HUES64 (cell line): Measurements from ENCODE around the gene COL8A1.
"Not testable (repeated sequence)": the region's sequence is repeated elsewhere in the genome, so short reads cannot be mapped to it uniquely, and the experiment has no call there.

Experiments used
- H3K27ac ChIP-seq: 2 replicates; pipeline ENCODE4 v1.7.0; 2013; ENCODE audit warnings: low read depth, low read length, inconsistent platforms
- H3K27me3 ChIP-seq: 2 replicates; pipeline ENCODE4 v1.6.1; 2013; ENCODE audit warnings: mild to moderate bottlenecking, low read length; ENCODE audit not compliant: insufficient read depth
- H3K36me3 ChIP-seq: 2 replicates; pipeline ENCODE4 v1.6.1; 2013; ENCODE audit warnings: mild to moderate bottlenecking, low read length; ENCODE audit not compliant: insufficient read depth
- H3K4me1 ChIP-seq: 2 replicates; pipeline ENCODE4 v1.6.1; 2013; ENCODE audit warnings: mild to moderate bottlenecking, low read length, moderate library complexity; ENCODE audit not compliant: insufficient read depth
- H3K4me3 ChIP-seq: 2 replicates; pipeline ENCODE4 v1.5.1; 2013; ENCODE audit warnings: mild to moderate bottlenecking, low read length, moderate library complexity
- H3K9ac ChIP-seq: 2 replicates; pipeline ENCODE4 v1.6.1; 2013; ENCODE audit warnings: mild to moderate bottlenecking, low read depth, low read length
- H3K9me3 ChIP-seq: 2 replicates; pipeline ENCODE4 v1.6.1; 2013; ENCODE audit warnings: low read depth, low read length; ENCODE audit not compliant: insufficient read depth
- WGBS: fragments of 150-250, 120-280 bp; methylation state at CpG from one replicate; pipeline ENCODE4 v1.1.7; 2013; ENCODE audit warnings: missing lambda C conversion rate; 5-methylcytosine and 5-hydroxymethylcytosine counted together

COL8A1 gene

DNA sequence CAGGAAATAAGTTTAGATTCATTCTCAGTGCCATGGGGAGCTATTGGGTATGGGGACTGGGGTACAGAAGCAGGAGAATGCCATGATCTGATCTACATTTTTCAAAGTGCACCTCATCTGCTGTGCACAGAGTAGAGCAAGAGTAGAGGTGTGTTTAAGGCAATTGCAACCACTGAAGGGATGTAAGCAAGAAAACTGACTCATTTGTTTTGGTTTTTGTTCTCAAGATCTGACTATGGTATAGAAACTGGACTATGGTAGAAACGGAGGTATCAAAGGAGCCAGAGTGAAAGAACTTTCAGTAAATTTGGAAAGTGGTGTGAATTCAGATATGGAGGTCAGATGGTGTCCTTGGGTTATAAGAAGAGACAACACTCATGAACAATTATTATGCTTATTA is 93.1 kb downstream of the COL8A1 start:
- Histone ChIP-seq H3K27ac (no peak overlapping the region), H3K9ac (no peak overlapping the region), H3K27me3 (no peaks in the 10 kb centered on the region), H3K4me3 (no peak overlapping the region), H3K36me3 (no peaks in the 10 kb centered on the region), H3K9me3 (no peaks in the 10 kb centered on the region), H3K4me1 (no peaks in the 10 kb centered on the region)
- 85% methylated on average over 1 of the region's 1 CpG for WGBS

DNA sequence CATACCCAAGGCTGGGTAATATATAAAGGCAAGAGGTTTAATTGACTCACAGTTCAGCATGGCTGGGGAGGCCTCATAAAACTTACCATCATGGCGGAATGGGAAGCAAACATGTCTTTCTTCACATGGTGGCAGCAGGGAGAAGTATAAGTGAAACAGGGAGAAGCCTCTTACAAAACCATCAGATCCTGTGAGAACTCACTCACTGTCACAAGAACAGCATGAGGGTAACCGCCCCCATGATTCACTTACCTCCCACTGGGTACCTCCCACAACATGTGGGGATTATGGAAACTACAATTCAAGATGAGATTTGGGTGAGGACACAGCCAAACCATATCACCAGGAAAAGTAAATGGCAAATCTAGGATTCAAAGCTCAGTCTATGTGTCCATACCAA is 102.0 kb downstream of the COL8A1 start:
- WGBS: 96% methylated on average over 2 of the region's 2 CpGs
- not testable (repeated sequence) for H3K9me3 ChIP-seq, H3K27ac ChIP-seq, H3K27me3 ChIP-seq, H3K4me3 ChIP-seq, H3K36me3 ChIP-seq, H3K9ac ChIP-seq, H3K4me1 ChIP-seq

DNA sequence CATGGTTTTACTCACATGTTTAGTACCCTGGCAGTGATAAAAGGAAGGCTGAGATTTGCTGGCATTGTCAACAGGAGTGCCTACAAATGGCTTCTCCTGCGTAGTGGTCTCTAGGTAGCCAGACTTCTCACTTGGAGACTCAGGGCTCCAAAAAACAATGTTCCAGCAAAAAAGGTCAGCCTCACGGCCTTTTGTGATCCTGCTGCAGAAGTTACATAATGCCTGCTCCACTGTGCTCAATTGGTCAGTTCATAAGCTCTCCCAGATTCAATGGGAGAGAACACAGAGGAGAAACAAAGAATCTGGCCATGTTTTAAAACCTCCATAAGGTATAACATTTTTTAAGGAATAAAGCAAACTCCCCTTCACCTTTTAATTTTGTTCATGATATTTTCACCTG is 103.2 kb downstream of the COL8A1 start:
- H3K9me3 ChIP-seq: peaks cover 8% of the 10 kb centered on the region
- H3K4me3 ChIP-seq: no peak overlapping the region
- H3K4me1 ChIP-seq: no peaks in the 10 kb centered on the region
- WGBS: 93% methylated on average over 2 of the region's 2 CpGs
- H3K36me3 ChIP-seq: peaks cover 4% of the 10 kb centered on the region; the same call in 1 of the 2 replicates
- H3K27ac ChIP-seq: no peak overlapping the region
- no peak overlapping the region for H3K9ac ChIP-seq
- H3K27me3 ChIP-seq: no peaks in the 10 kb centered on the region

DNA sequence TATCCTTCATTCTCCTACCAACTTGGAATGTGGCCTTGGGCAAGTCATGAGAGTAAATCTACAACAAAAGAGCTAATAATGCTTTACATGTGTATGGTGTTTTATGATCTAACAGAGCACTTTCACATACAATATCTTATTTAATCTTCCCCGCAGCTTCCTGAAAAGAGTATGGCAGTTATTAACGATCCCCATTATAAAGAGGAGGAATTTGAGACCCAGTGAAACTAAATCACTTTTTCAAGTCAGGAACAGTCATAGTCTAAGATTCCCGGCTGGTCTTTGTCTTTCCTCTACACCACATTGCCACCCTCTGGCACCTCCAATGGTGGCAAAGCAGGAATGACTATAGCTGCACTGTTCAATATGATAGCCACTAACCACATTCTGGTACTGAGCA is 109.5 kb downstream of the COL8A1 start:
- no peak overlapping the region for H3K27ac ChIP-seq
- peak overlapping the region; percentile 16; the same call in 1 of the 2 replicates for H3K9ac ChIP-seq
- peaks cover 6% of the 10 kb centered on the region; the same call in 1 of the 2 replicates for H3K4me1 ChIP-seq
- no peak overlapping the region for H3K4me3 ChIP-seq
- H3K27me3 ChIP-seq: no peaks in the 10 kb centered on the region
- H3K36me3 ChIP-seq: no peaks in the 10 kb centered on the region
- 84% methylated on average over 3 of the region's 3 CpGs for WGBS
- no peaks in the 10 kb centered on the region for H3K9me3 ChIP-seq

DNA sequence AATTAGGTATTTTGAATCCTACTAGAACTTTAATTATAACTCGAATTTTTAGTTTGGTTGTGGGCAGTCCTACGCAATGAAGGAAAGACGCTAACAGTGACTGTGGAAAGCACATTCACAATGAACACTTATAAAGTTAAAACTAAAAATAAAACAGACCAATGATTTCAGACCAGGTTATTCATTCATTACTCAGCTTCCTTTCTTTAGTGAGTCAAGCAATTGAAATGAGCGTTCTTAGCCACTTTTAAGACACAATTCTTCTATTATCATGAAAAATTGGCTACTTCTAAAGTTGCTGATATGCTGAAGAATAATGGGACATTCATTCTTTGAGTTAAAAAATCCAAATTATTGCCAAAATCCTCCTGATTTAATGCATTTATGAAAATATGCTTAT is 113.3 kb downstream of the COL8A1 start:
- H3K4me3 ChIP-seq: no peak overlapping the region
- no peak overlapping the region for H3K9ac ChIP-seq
- H3K27ac ChIP-seq: no peak overlapping the region
- WGBS: 95% methylated on average over 4 of the region's 4 CpGs
- no peaks in the 10 kb centered on the region for H3K36me3 ChIP-seq
- peaks cover 6% of the 10 kb centered on the region; the same call in 1 of the 2 replicates for H3K4me1 ChIP-seq
- H3K27me3 ChIP-seq: no peaks in the 10 kb centered on the region
- H3K9me3 ChIP-seq: no peaks in the 10 kb centered on the region

DNA sequence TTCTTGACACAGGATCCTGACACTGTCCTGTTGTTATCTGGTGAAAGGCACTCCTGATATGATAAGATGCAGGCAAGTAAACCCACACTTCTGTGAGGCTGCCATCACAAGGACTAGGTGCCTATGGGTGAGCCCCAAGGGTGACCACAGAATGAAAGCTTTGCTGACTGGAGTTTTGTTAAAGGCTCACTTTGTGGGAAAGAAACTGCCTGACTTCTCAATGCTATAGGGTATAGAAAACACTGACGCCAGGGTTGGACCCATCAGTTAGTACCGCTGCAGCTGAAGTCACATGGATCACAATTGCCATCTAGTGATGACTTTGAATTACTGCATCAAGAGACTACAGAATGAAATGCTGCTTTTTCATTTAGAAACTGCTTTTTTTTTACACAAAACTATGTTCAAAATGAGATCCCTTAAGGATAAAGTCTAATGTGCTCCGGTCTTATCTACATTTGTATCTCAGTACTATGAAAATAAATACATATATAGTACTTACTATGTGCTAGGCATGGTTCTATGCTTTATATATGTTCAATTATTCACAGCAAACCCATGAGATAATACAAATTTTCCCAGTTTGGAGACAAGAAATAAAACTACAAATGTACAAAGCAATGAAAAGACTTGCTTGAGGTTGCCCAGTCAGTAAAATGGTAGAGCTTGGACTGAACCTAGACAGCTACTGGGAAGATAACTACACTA is 115.0 kb downstream of the COL8A1 start:
- H3K9ac ChIP-seq: no peak overlapping the region
- H3K27ac ChIP-seq: no peak overlapping the region
- no peaks in the 10 kb centered on the region for H3K36me3 ChIP-seq
- H3K27me3 ChIP-seq: no peaks in the 10 kb centered on the region
- 0 out of 2 replicates have a peak, but pooled peaks cover 3% of the 10 kb centered on the region for H3K4me1 ChIP-seq
- H3K9me3 ChIP-seq: no peaks in the 10 kb centered on the region
- WGBS: 3% methylated on average over 2 of the region's 3 CpGs
- H3K4me3 ChIP-seq: no peak overlapping the region

DNA sequence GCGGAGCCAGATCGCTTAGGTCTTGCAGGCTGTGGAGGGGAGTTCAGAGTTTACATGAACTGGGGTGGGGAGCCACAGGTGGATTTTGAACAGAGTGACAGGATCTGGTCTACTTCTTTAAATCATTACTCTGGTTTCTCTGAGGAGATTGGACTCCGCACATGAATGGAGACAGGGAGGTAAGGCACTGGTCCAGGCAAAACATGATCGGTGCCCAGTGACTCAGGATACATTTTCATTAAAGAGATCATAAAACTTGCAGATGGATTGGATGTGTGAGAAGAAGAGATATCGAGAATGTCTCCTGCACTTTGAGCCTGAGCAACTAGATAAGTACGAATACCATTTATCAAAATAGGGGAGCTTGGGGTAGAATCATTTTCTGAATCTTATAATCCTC is 117.4 kb downstream of the COL8A1 start:
- no peaks in the 10 kb centered on the region for H3K9me3 ChIP-seq
- no peak overlapping the region for H3K4me3 ChIP-seq
- H3K36me3 ChIP-seq: no peaks in the 10 kb centered on the region
- H3K27ac ChIP-seq: no peak overlapping the region
- H3K27me3 ChIP-seq: no peaks in the 10 kb centered on the region
- WGBS: 93% methylated on average over 6 of the region's 6 CpGs
- no peak overlapping the region for H3K9ac ChIP-seq
- H3K4me1 ChIP-seq: 0 out of 2 replicates have a peak, but pooled peaks cover 3% of the 10 kb centered on the region

DNA sequence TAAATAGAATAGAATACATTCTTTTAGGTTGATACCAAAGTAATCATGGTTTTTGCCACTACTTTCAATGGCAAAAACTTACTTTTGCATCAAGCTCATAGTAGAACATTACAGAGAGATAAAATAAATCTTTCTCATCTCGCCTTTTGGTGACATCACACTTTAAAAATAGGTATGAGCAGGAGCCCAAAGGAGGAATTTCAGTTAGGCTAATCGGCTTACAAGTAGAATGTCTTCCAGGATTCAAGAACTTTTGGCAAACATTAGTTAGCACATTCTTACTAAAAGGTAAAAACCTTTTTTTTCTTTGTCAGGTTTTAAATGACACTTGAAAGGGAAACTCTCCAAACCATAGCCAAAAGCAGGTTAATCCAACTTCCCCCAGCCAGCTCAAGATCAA is 119.6 kb downstream of the COL8A1 start:
- Histone ChIP-seq H3K9me3 (no peaks in the 10 kb centered on the region), H3K9ac (no peak overlapping the region), H3K27me3 (no peaks in the 10 kb centered on the region), H3K4me3 (no peak overlapping the region), H3K27ac (no peak overlapping the region), H3K4me1 (no peaks in the 10 kb centered on the region), H3K36me3 (no peaks in the 10 kb centered on the region)
- WGBS: 91% methylated on average over 2 of the region's 2 CpGs

DNA sequence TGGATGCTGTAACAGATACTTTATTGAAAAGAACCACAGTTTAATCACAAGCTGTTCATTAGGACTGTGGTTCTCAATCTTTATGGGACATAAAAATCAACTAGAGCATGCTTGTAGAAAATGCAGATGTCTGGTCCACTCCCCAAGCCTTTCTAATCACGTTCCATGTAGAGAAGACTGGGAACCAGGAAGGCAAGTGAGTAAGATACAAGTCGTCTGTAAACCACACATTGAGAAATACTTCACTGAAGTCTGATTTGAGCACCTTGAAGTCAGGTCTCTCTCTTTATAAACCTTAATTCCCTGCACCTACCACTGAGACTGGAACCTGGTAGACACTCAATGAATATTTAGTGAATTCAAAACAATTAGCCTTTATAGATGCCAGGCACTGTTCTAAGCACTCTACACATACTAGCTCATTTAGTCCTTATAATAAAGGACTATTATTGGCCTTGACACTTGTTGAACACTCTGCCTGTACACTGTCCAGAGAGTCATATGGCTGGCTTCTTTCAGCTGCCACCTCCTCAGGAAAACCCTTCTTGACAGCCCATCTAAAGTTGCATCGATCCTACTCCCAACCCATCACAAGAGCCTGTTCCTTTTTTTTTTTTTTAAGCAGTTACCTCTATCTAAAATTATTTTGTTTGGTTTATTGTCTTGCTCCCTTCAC is 120.2 kb downstream of the COL8A1 start:
- H3K9ac ChIP-seq: no peak overlapping the region
- WGBS: 78% methylated on average over 3 of the region's 3 CpGs
- no peak overlapping the region for H3K4me3 ChIP-seq
- no peaks in the 10 kb centered on the region for H3K9me3 ChIP-seq
- no peaks in the 10 kb centered on the region for H3K4me1 ChIP-seq
- H3K27me3 ChIP-seq: no peaks in the 10 kb centered on the region
- H3K27ac ChIP-seq: no peak overlapping the region
- no peaks in the 10 kb centered on the region for H3K36me3 ChIP-seq

DNA sequence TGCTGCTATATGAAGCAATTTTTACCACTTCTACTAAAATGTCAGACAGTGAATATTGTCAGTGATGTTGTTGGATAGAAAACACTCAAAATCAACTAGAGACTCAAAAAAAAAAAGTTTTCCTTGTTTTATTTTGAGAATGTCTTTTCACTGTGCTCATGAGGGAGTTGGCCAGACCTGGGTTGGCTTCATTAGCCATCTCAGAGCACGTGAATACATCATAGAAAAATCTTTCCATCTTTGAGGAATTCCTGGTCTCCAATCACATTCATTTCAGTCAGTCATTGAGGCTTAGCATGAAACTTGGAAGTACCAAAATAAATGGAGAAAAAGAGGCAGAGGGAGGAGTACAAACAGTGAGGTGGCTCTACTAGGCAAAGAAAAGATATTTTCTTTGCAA is 121.6 kb downstream of the COL8A1 start:
- Histone ChIP-seq H3K36me3 (no peaks in the 10 kb centered on the region), H3K9ac (no peak overlapping the region), H3K27me3 (no peaks in the 10 kb centered on the region), H3K9me3 (no peaks in the 10 kb centered on the region), H3K4me1 (no peaks in the 10 kb centered on the region), H3K27ac (no peak overlapping the region), H3K4me3 (no peak overlapping the region)
- 71% methylated on average over 1 of the region's 1 CpG for WGBS

DNA sequence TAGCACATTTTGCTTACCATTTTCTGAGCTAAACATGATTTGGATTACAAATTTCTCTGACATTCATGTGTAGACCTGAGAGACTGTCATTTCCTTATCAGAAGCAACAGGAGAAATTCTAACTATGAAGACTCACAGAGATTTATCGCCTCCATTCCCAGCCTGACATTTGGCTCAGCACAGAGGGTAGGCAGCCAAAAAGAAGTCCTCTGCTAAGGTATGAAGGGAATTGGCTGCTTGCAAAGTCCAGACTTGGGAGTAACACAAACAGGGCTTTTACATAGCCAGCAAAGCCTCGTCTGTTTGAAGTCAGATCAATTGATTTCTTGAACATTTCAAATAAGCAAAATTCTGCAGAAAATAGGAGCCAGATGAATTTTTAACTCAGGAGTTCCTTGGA is 122.2 kb downstream of the COL8A1 start:
- 88% methylated on average over 2 of the region's 2 CpGs for WGBS
- Histone ChIP-seq H3K9ac (no peak overlapping the region), H3K27ac (no peak overlapping the region)

More for the DNA sequence above, 122.2 kb downstream of the COL8A1 start:
- Histone ChIP-seq H3K4me1 (no peaks in the 10 kb centered on the region), H3K36me3 (no peaks in the 10 kb centered on the region), H3K27me3 (no peaks in the 10 kb centered on the region), H3K4me3 (no peak overlapping the region), H3K9me3 (no peaks in the 10 kb centered on the region)
